Epithelial cell of prostate (primary cell): ENCODE data around the gene FBXO48.

ENCODE experiments used
- DNase-seq: peaks from one replicate; pipeline ENCODE4 v3.0.0-alpha.2; 2011; ENCODE audit warnings: low read depth, low spot score
- H3K27ac ChIP-seq: fragments of 450-650 bp; 2 replicates; pipeline ENCODE4 v1.5.1; 2017; ENCODE audit warnings: mild to moderate bottlenecking

Gene FBXO48

GRCh38 chr2:68416081-68416675, 50.9 kb downstream of the FBXO48 start:
- no peak for DNase-seq
- H3K27ac ChIP-seq = no peak overlapping the region

GRCh38 chr2:68415521-68415920, 51.6 kb downstream of the FBXO48 start:
- H3K27ac ChIP-seq = no peak overlapping the region
- no peak for DNase-seq

- no peak for DNase-seq
- no peak overlapping the region for H3K27ac ChIP-seq
These were observed 52.2 kb downstream of the FBXO48 start for GRCh38 chr2:68414876-68415275.

- DNase-seq = no peak
- H3K27ac ChIP-seq = no peak overlapping the region
These were observed 52.6 kb downstream of the FBXO48 start for GRCh38 chr2:68414452-68414851.

- DNase-seq = no peak
- no peak overlapping the region for H3K27ac ChIP-seq
These were observed 53.6 kb downstream of the FBXO48 start for GRCh38 chr2:68413466-68413865.

- no peak for DNase-seq
- no peak overlapping the region for H3K27ac ChIP-seq
These were observed 54.8 kb downstream of the FBXO48 start for GRCh38 chr2:68412127-68412819.

GRCh38 chr2:68411397-68412126, 55.5 kb downstream of the FBXO48 start:
- DNase-seq = no peak

More at GRCh38 chr2:68411397-68412126, 55.5 kb downstream of the FBXO48 start:
- H3K27ac ChIP-seq = no peak overlapping the region
